Ishikawa (cell line): ENCODE measurements around the gene CCSER2.

Experiments used
- CEBPB ChIP-seq: IDR thresholded peaks from 2 replicates; pipeline ENCODE4 v1.6.1; 2012
- CREB1 ChIP-seq: IDR thresholded peaks from 2 replicates; pipeline ENCODE4 v1.6.1; 2012; ENCODE audit warnings: low read depth
- EGR1 ChIP-seq: IDR thresholded peaks from 2 replicates; pipeline ENCODE4 v1.6.1; 2012
- EP300 ChIP-seq: IDR thresholded peaks from 2 replicates; pipeline ENCODE4 v1.6.1; 2012; ENCODE audit warnings: borderline replicate concordance
- FOXM1 ChIP-seq: IDR thresholded peaks from 2 replicates; pipeline ENCODE4 v1.6.1; 2012; ENCODE audit warnings: low read depth, borderline replicate concordance
- NFIC ChIP-seq: IDR thresholded peaks from 2 replicates; pipeline ENCODE4 v1.6.1; 2012
- RAD21 ChIP-seq: IDR thresholded peaks from 2 replicates; pipeline ENCODE4 v1.6.1; 2012; ENCODE audit warnings: low read depth
- TAF1 ChIP-seq: IDR thresholded peaks from 2 replicates; pipeline ENCODE4 v1.6.1; 2012; ENCODE audit warnings: low read depth, mild to moderate bottlenecking
- TCF12 ChIP-seq: IDR thresholded peaks from 2 replicates; pipeline ENCODE4 v1.6.1; 2012; ENCODE audit warnings: low read depth
- TEAD4 ChIP-seq: IDR thresholded peaks from 2 replicates; pipeline ENCODE4 v1.6.1; 2012
- YY1 ChIP-seq: IDR thresholded peaks from 2 replicates; pipeline ENCODE4 v1.6.1; 2012; ENCODE audit warnings: low read depth
- ZBTB7A ChIP-seq: IDR thresholded peaks from 2 replicates; pipeline ENCODE4 v1.6.1; 2012; ENCODE audit warnings: low read depth
- TF ChIP-seq, protein P1 (sequence below): IDR thresholded peaks from 2 replicates; pipeline ENCODE4 v1.6.1; 2012; ENCODE audit warnings: low read depth, mild to moderate bottlenecking
- TF ChIP-seq, protein P2 (sequence below): IDR thresholded peaks from 2 replicates; pipeline ENCODE4 v1.6.1; 2012
- TF ChIP-seq, protein P3 (sequence below): IDR thresholded peaks from 2 replicates; pipeline ENCODE4 v1.6.1; 2012

Gene CCSER2

DNA sequence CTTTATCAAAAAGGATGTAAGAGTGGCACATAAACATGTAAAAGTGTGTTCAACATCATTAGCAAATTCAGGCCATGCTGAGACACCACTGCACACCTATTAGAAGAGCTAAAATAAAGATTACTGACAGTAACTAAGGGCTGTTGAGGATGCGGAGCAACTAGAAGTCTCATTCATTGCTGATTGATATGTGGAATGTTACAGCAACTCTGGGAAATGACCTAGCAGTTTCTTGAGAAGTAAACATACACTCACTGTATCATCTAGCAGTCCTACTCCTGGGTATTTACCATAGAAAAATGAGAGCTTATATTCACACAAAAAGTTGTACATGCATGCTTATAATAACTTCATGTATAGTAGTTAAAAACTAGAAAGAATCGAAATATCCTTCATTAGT, 77.3 kb downstream of the CCSER2 start:
- TF ChIP-seq, protein P1, sequence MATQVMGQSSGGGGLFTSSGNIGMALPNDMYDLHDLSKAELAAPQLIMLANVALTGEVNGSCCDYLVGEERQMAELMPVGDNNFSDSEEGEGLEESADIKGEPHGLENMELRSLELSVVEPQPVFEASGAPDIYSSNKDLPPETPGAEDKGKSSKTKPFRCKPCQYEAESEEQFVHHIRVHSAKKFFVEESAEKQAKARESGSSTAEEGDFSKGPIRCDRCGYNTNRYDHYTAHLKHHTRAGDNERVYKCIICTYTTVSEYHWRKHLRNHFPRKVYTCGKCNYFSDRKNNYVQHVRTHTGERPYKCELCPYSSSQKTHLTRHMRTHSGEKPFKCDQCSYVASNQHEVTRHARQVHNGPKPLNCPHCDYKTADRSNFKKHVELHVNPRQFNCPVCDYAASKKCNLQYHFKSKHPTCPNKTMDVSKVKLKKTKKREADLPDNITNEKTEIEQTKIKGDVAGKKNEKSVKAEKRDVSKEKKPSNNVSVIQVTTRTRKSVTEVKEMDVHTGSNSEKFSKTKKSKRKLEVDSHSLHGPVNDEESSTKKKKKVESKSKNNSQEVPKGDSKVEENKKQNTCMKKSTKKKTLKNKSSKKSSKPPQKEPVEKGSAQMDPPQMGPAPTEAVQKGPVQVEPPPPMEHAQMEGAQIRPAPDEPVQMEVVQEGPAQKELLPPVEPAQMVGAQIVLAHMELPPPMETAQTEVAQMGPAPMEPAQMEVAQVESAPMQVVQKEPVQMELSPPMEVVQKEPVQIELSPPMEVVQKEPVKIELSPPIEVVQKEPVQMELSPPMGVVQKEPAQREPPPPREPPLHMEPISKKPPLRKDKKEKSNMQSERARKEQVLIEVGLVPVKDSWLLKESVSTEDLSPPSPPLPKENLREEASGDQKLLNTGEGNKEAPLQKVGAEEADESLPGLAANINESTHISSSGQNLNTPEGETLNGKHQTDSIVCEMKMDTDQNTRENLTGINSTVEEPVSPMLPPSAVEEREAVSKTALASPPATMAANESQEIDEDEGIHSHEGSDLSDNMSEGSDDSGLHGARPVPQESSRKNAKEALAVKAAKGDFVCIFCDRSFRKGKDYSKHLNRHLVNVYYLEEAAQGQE: no peak
- TF ChIP-seq RAD21: no peak
- no peak for TF ChIP-seq CEBPB
- no peak for TF ChIP-seq TAF1
- no peak for TF ChIP-seq EP300
- TF ChIP-seq TEAD4: no peak
- TF ChIP-seq FOXM1: no peak
- TF ChIP-seq TCF12: no peak
- TF ChIP-seq EGR1: no peak
- TF ChIP-seq, protein P2, sequence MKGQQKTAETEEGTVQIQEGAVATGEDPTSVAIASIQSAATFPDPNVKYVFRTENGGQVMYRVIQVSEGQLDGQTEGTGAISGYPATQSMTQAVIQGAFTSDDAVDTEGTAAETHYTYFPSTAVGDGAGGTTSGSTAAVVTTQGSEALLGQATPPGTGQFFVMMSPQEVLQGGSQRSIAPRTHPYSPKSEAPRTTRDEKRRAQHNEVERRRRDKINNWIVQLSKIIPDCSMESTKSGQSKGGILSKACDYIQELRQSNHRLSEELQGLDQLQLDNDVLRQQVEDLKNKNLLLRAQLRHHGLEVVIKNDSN: no peak
- no peak for TF ChIP-seq NFIC
- TF ChIP-seq YY1: no peak
- no peak for TF ChIP-seq CREB1
- TF ChIP-seq, protein P3, sequence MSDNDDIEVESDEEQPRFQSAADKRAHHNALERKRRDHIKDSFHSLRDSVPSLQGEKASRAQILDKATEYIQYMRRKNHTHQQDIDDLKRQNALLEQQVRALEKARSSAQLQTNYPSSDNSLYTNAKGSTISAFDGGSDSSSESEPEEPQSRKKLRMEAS: no peak
- no peak for TF ChIP-seq ZBTB7A

DNA sequence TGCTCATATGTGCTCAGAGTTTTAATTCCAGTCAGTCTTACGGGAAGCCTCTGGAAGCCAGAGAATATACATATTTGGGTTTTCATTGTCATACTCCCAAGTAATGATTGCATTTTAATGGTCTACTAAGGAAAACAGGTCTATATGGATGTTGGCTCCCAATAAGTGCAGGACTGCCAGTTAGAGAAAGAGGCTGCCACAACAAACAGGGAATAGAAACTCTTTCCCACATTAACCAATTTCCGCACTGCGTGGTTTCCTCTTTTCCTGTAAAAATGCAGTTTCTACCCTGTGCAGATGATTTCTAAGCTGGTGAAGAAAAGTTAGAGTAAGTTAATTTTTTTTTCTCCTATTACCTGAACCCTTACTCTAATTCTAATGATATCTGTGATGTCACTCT, 78.2 kb downstream of the CCSER2 start:
- no peak for TF ChIP-seq EGR1
- TF ChIP-seq ZBTB7A: no peak
- TF ChIP-seq RAD21: no peak
- TF ChIP-seq, protein P1: no peak
- TF ChIP-seq TEAD4: no peak
- TF ChIP-seq CEBPB: no peak
- TF ChIP-seq, protein P3: no peak

DNA sequence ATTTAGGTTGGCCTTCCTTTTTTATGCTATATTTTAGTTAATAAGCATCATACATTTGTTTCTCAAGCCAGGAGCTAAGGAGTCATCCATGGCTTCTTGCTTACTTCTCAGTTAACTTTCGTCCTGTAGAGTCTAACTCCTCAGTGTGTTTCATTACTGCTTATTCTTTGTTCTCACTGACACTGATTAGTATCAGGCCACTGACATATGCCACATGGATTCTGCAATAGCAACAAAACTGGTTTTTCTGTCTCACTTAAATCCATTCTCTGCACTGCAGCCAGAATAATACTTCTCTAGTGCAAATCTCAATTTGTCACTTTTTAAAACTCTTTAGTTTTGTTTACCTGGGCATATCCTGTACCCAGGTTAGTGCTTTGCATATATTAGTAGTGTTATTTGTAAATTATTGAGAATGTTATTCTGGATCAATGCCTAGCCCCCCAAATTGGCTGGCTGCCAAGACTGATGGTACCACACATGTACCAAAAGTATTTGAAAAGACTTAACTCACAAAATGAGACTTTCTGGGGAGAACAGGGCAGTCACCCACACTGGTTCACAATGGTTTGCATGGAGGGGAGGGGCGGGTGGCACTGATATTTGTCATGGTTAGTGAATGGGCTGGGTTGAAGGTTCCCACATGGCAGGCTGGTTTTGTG, 79.1 kb downstream of the CCSER2 start:
- TF ChIP-seq NFIC (peak; percentile 72), YY1 (no peak)

DNA sequence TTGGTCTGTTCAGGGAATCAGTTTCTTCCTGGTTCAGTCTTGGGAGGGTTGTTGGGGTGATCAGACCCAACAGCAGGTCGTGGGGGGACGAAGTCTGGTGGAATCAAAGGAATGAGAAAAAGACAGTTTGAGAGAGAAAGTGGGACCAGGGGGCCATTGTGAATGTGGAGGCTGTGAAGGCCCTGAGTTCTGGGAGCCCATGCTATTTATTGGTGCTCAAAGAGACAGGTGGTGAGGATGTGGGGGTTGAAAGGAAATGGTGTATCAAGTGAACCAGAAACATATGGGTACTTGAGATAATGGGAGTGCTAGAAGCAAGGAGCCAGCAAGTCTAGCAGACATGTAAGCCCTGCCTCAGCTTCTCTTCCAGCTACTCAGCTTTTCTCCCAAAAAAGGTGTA, 84.1 kb downstream of the CCSER2 start:
- TF ChIP-seq EGR1 (no peak), TEAD4 (no peak)
- TF ChIP-seq, protein P2: no peak

DNA sequence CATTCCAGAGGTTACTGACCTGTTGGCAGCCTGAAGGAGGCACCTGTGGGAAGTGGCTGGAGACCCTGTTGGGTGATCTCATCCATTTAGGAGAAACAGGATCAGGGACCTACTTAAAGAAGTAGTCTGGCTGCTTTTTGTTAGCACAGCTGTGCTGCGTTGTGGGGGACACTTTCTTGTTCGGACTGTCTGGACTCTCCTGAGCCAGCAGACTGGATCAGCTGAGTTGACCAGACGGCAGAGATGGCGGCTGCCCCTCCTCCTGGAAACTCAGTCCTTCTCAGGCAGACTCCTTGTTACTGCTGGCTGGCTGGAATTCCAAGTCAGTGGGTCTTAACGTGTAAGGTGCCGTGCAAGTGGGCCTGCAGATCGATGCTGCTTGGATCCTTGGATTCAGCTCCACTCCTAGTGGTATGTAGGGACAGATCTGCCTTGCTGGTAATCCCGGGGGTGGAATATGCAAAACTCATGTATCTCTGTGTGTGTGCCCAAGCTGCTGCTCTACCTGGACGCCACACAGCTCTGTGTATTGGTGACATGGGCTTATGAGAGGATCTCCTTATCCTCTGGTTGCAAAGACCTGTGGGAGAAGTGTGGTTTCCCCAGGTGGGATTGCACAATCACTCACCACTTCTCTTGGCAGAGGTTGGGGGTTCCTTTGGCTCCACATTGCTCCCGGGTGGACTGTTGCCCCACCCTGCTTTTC, 87.3 kb downstream of the CCSER2 start:
- TF ChIP-seq TEAD4 (no peak), CEBPB (peak; percentile 53; the same call in 1 of the 2 replicates)

DNA sequence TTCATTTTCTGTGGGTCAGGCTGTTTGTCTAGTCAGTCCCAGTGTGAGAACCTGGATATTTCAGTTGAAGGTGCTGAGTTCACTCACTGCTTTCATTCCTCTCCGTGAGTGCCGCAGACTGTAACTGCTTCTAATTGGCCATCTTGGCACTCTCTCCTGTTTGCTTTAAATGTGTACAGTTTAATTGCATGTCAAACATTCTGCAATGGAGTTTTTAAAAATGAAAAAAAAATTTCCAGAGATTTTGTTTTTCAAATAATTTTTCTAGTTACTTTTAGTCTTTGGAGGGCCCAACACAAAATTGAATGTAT, 87.8 kb downstream of the CCSER2 start:
- TF ChIP-seq ZBTB7A (no peak), RAD21 (no peak), NFIC (no peak), TCF12 (no peak), TEAD4 (no peak), EGR1 (no peak), YY1 (no peak), CREB1 (no peak)
- TF ChIP-seq, protein P2: no peak
